Tibial nerve (tissue), 4 donors: Measurements from ENCODE around the gene PRR15L. TPM values are rescaled to one million over a fixed set of nuclear protein-coding genes. Genes with fewer than 3 reads are reported as not detected.

Experiments
- DNase-seq, 2 donors: peaks; one replicate each; pipeline ENCODE4 v3.0.0-alpha.2; 2019; ENCODE audit warnings: low spot score in 2 of 2
- H3K27ac ChIP-seq, 4 donors: fragments of 200-600 bp; sonication (generic) in 3 of 4; one replicate each; pipeline ENCODE4 v1.5.1; 2017 to 2019; ENCODE audit warnings: mild to moderate bottlenecking in 1 of 4
- H3K27me3 ChIP-seq, 2 donors: fragments of 200-600 bp; sonication (generic) in 1 of 2; one replicate each; pipeline versions ENCODE4 v1.5.1 to v1.6.0; 2017 to 2019
- H3K36me3 ChIP-seq, 3 donors: fragments of 200-600 bp; sonication (generic); one replicate each; pipeline ENCODE4 v1.5.1; 2018 to 2019
- H3K4me1 ChIP-seq, 4 donors: fragments of 200-600 bp; sonication (generic) in 3 of 4; one replicate each; pipeline ENCODE4 v1.5.1; 2017 to 2019
- H3K4me3 ChIP-seq, 4 donors: fragments of 200-600 bp; sonication (generic) in 3 of 4; one replicate each; pipeline ENCODE4 v1.5.1; 2017 to 2019; ENCODE audit warnings: mild to moderate bottlenecking in 1 of 4, moderate library complexity in 1 of 4
- H3K9me3 ChIP-seq, 4 donors: fragments of 200-600 bp; sonication (generic) in 3 of 4; one replicate each; pipeline ENCODE4 v1.5.1; 2017 to 2019
- CTCF ChIP-seq, 5 experiments: fragments of 200-600 bp in 3 of 5; fragments of 450-650 bp in 2 of 5; sonication (generic) in 3 of 5; IDR thresholded peaks; one replicate each; pipeline ENCODE4 v1.5.1; 2016 to 2019; ENCODE audit warnings: antibody characterized with exemption in 5 of 5, mild to moderate bottlenecking in 3 of 5, moderate library complexity in 2 of 5
- EP300 ChIP-seq, 2 donors: sonication (generic); formaldehyde crosslinking; IDR thresholded peaks; one replicate each; pipeline ENCODE4 v1.6.1; 2017; ENCODE audit warnings: antibody characterized with exemption in 2 of 2, mild to moderate bottlenecking in 1 of 2
- POLR2A ChIP-seq, 2 donors: fragments of 450-650 bp; IDR thresholded peaks; one replicate each; pipeline ENCODE4 v1.6.1; 2017; ENCODE audit warnings: antibody characterized with exemption in 2 of 2, mild to moderate bottlenecking in 2 of 2, moderate library complexity in 2 of 2
- WGBS, 2 donors: methylation state at CpG; one replicate each; pipeline ENCODE4 v1.1.5; 2018; 5-methylcytosine and 5-hydroxymethylcytosine counted together
- total RNA-seq, 4 donors: library from RNA; depleted of rRNA; stranded (reverse); fragments of >200 nt; gene quantifications; one replicate each; pipeline ENCODE4 v1.1.0, GENCODE V29; 2016

PRR15L gene
- total RNA-seq, 4 donors from 2014 or later, result not detected

- DNase-seq, result no peak
- Histone ChIP-seq H3K4me3 (no peak overlapping the region), H3K4me1 (peaks cover 0 to 30% (median 9%) of the 10 kb centered on the region in 4 donors), H3K27me3 (no peaks in the 10 kb centered on the region), H3K36me3 (peaks cover 0 to 28% (median 0%) of the 10 kb centered on the region in 3 donors), H3K9me3 (no peaks in the 10 kb centered on the region), H3K27ac (peak overlapping the region in 1 of 4 donors; percentile 66)
- TF ChIP-seq CTCF (IDR thresholded peaks at IDR 0.05) (no peak), POLR2A (IDR thresholded peaks at IDR 0.05) (no peak), EP300 (IDR thresholded peaks at IDR 0.05) (no peak)
- WGBS, 2 donors, result 27% methylated on average over 17 of the region's 17 CpGs
Measured at GRCh38 chr17:47987240-47987835, 29.7 kb upstream of the PRR15L start.

- H3K27ac ChIP-seq, result no peak overlapping the region
- DNase-seq, result no peak
- no peak overlapping the region for H3K4me3 ChIP-seq
- WGBS, 2 donors, result 57 to 62% methylated on average over 5 of the region's 5 CpGs
- TF ChIP-seq CTCF (IDR thresholded peaks at IDR 0.05) (no peak), EP300 (IDR thresholded peaks at IDR 0.05) (no peak), POLR2A (IDR thresholded peaks at IDR 0.05) (no peak)
- no peaks in the 10 kb centered on the region for H3K27me3 ChIP-seq
- H3K4me1 ChIP-seq, result peaks cover 0 to 23% (median 9%) of the 10 kb centered on the region in 4 donors
- peaks cover 0 to 36% (median 0%) of the 10 kb centered on the region in 3 donors for H3K36me3 ChIP-seq
- H3K9me3 ChIP-seq, result no peaks in the 10 kb centered on the region
Measured at GRCh38 chr17:47986520-47986919, 28.8 kb upstream of the PRR15L start.

DNA sequence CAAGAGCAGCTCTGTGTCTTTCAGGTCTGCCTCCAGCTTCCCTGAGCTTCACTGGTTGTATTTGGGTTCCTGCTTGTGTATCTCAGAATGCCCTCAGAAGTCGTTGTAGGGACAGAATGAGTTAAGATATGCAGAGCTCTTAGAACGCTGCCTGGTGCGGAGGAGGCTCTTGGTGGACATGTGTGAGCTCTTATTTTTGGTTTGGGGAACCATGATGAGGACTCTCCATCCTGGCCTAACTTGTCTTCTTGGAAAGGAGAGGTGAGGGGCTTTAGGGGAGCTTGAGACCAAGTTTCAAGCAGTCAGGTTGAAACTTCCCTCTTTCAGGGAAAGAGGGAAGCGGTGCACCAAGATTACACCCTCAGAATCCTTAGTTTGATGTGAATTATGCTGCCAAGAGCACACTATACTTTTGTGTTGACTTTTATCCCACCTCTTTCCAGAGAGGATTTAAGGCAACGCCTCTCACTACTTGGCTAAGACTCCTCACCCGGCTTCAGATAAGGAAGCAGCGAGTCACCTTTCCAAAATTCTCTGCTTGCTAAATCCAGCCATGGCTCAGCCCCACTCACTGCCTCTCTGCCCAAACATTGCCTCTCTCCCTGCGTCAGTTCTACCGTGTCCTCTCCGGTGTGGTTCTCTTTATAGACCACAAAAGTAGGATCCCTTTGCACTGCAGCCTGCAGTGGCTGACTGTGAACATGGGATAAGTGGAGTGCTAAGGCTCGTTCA lies 26.0 kb upstream of the PRR15L start:
- TF ChIP-seq POLR2A (IDR thresholded peaks at IDR 0.05), result no peak
- no peak for TF ChIP-seq EP300 (IDR thresholded peaks at IDR 0.05)
- no peak for TF ChIP-seq CTCF (IDR thresholded peaks at IDR 0.05)

GRCh38 chr17:47982645-47983390 lies 25.1 kb upstream of the PRR15L start:
- no peak for DNase-seq
- 77 to 79% methylated on average over 9 of the region's 9 CpGs for WGBS, 2 donors
- Histone ChIP-seq H3K4me3 (no peak overlapping the region), H3K9me3 (no peaks in the 10 kb centered on the region), H3K4me1 (peaks cover 0 to 21% (median 9%) of the 10 kb centered on the region in 4 donors), H3K27ac (no peak overlapping the region), H3K36me3 (peaks cover 0 to 74% (median 23%) of the 10 kb centered on the region in 3 donors), H3K27me3 (no peaks in the 10 kb centered on the region)
- TF ChIP-seq EP300 (IDR thresholded peaks at IDR 0.05), result no peak
- TF ChIP-seq CTCF (IDR thresholded peaks at IDR 0.05), result no peak
- TF ChIP-seq POLR2A (IDR thresholded peaks at IDR 0.05), result no peak

More for the DNA sequence above, 26.0 kb upstream of the PRR15L start:
- Histone ChIP-seq H3K4me1 (peaks cover 0 to 20% (median 9%) of the 10 kb centered on the region in 4 donors), H3K27me3 (no peaks in the 10 kb centered on the region), H3K4me3 (no peak overlapping the region), H3K9me3 (no peaks in the 10 kb centered on the region), H3K27ac (no peak overlapping the region), H3K36me3 (peaks cover 0 to 65% (median 20%) of the 10 kb centered on the region in 3 donors)
- DNase-seq, result no peak
- WGBS, 2 donors, result 63 to 67% methylated on average over 11 of the region's 11 CpGs
